COR-L47 (cell line): ENCODE measurements around the gene CTNNBL1.

Experiments used
- DNase-seq: peaks from one replicate; lab custom pipeline; 2025; lab: John Stamatoyannopoulos, UW

The CTNNBL1 gene

GRCh38 chr20:37741570-37741969 is 47.7 kb downstream of the CTNNBL1 start:
- no peak for DNase-seq

DNA sequence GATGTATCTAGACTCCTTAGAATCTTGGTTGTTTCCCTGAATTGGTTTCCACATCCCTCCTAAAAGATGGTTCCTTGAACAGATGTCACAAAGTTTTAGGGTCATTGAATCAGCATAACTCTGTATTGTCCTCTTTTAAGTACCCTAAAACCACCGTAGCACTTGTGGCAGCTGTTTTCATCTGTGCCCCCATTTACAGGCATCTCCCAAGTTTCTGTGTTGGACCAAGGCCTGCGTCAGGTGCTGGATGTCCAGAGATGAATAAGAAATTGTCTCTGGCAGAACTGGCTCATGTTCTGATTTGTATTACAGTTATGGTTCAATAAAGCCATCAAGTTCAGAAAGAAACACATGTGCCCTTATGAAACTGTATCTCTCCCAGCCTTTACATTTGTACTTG is 48.3 kb downstream of the CTNNBL1 start:
- no peak for DNase-seq

- no peak for DNase-seq
Observed at GRCh38 chr20:37744347-37744746, 50.5 kb downstream of the CTNNBL1 start.

- DNase-seq, result no peak
Observed at GRCh38 chr20:37745553-37745952, 51.7 kb downstream of the CTNNBL1 start.

- no peak for DNase-seq
Observed at GRCh38 chr20:37748015-37748414, 54.2 kb downstream of the CTNNBL1 start.

DNA sequence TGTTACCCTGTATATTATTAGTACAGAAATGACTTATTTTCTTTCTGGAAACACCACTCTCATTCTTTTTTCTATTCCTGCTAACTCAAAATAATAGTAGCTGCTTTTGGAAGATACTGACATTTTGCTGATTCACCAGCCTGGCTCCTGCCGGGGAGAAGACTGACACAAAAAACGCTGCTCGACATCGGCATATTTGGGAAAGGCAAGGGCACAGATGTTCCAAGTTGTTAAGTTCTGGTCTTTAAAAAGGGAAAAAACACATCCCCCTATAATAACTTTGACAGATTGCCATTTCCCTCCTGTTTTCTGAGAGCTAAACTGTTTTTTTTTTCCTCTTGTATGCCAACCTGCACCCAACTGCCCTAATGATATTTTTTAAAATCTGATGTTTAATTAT is 55.4 kb downstream of the CTNNBL1 start:
- DNase-seq, result no peak

- DNase-seq, result no peak
Observed at GRCh38 chr20:37749620-37750403, 56.0 kb downstream of the CTNNBL1 start.

DNA sequence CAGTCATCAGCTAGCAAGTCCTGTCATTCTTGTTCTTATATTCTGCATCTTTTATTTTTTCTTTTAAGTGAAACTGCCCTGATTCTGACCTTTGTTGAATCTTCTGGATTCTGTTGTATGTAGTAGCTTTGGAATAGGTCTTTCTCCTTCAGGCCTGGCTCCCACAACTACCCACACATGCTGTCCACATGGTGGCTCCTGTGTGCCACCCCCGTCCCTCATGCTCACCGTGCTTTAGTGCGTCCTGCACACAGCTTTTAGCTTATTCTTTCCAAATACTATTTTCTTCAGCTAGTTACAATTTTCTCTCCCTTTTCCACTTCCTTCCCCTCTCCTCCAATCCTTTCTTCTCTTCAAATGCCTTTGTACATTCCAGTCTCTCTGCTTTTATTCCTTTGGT is 61.8 kb downstream of the CTNNBL1 start:
- peak; percentile 3 for DNase-seq

GRCh38 chr20:37756234-37756633 is 62.4 kb downstream of the CTNNBL1 start:
- DNase-seq, result no peak

DNA sequence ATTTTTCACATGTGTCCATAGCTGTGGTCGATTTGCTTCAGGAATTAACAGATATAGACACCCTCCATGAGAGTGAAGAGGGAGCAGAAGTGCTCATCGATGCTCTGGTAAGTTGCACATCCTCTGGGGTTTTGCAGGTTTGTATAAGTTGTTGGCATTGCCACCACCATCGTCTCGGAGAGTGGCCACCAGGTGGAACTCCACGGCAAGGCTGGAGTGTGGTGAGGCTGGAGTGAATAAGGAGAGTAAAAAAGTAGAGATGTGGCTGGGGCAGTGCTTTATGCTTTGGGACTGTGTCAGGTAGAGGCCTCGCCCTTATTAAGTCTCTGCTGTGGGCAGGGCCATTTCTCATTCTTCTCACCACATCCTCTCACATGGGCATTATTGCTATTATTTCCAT is 63.7 kb downstream of the CTNNBL1 start:
- no peak for DNase-seq

DNA sequence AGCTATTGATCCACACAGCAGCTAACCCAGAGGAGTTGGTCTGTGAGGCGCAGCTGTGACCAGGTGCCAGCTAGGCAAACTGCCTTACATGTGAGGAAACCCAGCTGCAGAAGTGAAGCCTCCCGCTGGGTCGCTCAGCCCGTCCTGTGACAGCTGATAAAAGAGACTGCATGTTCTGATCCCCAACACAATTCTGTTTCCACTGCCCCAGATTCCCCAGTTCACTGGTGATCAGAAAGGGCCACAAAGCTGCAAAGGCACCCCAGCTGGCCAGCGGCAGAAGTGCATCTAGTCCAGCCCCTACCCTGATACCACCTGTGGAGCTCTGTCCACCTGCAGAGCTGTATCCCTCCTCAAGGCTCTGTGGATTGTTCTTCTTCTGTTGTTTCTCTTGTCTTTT is 64.5 kb downstream of the CTNNBL1 start:
- DNase-seq, result peak; percentile 2

GRCh38 chr20:37759052-37759553 is 65.3 kb downstream of the CTNNBL1 start:
- DNase-seq, result no peak

- DNase-seq, result no peak
Observed at GRCh38 chr20:37759761-37760209, 66.0 kb downstream of the CTNNBL1 start.

DNA sequence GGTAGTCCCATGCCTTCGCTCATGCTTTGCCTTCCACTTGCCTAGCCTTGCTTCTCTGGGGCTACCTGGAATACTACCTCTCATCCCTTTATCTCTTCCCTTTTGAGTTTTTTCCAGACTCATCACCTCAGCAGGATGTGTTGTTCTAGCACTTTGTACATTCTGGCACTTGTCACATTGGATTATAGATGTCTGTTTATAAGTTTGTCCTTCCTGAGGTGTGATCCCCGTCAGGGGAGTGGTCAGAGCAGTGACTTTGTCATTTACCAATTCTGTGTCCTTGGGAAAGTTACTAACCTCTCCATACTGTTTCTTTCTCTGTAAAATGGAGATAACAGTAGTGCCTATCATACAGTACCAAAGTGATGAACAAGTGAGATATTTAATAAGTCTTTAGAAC is 66.5 kb downstream of the CTNNBL1 start:
- DNase-seq, result no peak

- no peak for DNase-seq
Observed at GRCh38 chr20:37762716-37763485, 69.1 kb downstream of the CTNNBL1 start.

DNA sequence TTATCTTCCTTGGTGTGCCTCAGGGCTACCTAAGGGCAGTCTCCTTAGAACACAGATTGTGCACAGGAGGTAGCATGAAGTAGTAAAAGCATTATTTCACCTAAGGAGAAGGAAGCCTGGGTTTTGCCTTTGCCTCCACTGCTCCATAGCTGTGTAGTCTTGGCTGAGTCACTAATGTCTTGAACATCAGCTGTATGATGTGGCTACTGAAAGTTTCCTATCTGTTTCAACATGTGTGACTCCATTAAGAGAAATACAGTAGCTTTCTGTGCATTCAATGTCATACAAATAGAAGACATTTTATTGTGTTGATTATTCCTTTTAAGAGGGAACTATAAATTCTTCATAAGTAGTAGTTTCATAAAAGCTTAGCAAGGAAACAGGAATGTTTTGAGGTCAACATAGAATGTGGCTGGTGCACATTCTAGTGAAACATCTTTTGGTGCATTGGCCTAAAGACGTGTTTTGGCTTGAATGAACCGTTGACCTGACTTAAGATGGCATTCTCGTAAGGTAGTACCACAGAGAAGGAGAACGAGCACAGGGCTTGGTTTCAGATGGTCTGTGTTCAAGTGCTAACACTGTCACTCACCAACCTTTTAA is 70.6 kb downstream of the CTNNBL1 start:
- no peak for DNase-seq

DNA sequence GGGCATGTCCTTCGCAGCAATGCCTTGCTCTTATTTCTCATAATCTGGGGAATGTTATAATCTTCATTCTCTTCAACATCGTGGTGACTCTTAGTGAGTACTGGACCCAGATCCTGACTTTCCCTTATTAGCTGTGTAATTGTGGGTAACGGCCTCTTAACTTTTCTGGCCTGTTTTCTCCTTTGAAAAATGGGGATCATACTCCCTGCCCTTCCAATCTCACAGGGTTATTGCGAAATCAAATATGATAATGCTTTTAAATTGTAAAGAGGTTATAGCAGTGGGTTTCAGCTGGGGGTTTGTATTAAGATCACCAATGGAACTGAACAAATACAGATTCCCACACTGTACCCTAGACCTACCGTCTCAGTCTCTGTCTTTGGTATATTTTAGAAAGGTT is 77.1 kb downstream of the CTNNBL1 start:
- DNase-seq, result no peak

GRCh38 chr20:37773291-37773826 is 79.5 kb downstream of the CTNNBL1 start:
- no peak for DNase-seq

GRCh38 chr20:37774156-37774555 is 80.3 kb downstream of the CTNNBL1 start:
- DNase-seq, result no peak

DNA sequence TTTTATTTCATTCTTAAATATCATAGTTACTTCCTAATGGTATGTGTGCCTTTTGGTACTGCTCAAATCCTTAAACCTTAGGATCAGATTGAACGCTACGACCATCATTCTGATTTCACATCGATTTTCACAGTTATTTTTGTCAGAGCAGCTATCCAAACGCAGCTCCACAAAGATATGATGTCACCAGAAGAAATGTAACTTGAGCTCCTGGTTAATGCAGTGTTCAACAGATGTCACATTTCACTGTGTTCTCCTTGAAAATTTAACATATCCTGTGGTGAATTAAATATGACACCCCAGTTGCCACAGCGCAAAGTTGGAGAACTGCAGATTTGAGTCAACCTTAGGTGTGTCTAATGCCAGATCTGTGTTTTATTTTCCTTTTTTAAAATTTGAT is 81.4 kb downstream of the CTNNBL1 start:
- no peak for DNase-seq

DNA sequence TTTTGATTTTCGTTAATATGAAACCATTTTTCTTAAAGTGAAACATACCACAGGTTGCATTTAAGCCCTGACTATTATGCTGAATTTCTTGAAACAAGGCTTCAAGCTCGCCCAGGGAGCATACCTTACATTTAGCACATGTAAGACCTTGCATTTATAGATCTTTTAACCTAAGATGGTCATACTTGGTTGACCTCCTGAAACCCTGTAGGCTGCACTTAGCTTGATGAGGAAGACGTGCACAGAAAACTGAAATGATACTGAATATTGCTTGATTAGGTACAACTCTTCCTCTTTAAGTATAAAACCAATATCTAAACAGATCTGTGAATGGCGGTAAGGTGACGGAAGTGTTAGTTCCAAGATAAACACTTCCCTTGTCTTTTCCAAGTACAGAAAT is 82.2 kb downstream of the CTNNBL1 start:
- no peak for DNase-seq

DNA sequence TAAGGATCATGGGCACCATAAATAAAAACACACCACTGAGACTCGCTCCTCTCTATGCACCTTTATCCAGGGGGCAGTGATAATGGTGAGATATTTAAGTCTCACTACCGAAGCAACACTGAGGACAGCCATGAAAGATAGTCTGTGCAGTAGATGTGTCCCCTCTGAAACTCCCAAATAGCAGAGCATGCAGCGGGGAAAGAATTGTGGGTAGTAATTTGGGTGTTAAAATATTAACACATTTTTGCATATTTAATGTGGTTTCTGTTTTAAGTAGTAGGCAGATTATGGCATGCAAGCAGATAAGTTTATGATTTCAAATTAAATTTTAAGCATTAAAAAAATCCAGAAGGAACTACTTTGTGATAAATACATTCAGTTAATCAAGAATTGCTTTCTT is 82.7 kb downstream of the CTNNBL1 start:
- DNase-seq, result no peak
